ENCODE data around the gene ANKHD1.

ANKHD1 gene

GRCh38 chr5:140542972-140543371 lies 141.3 kb downstream of the ANKHD1 start:
- Mint-ChIP-seq H3K4me3 (no peak overlapping the region), H3K36me3 (ENCODE audit: insufficient read depth) (peaks cover 32% of the 10 kb centered on the region), H3K27ac (ENCODE audit: low read depth) (no peak overlapping the region), H3K9me3 (no peaks in the 10 kb centered on the region), H3K27me3 (no peaks in the 10 kb centered on the region), H3K4me1 (peaks cover 3% of the 10 kb centered on the region)
- ATAC-seq (replicated peaks; ENCODE audit: extremely low read depth, poor library complexity, severe bottlenecking): no peak
- no peak for DNase-seq (ENCODE audit: low spot score in 2 of 2)

- H3K27ac Mint-ChIP-seq (ENCODE audit: low read depth): no peak overlapping the region
- no peaks in the 10 kb centered on the region for H3K27me3 Mint-ChIP-seq
- no peak overlapping the region for H3K4me3 Mint-ChIP-seq
- peaks cover 28% of the 10 kb centered on the region for H3K36me3 Mint-ChIP-seq (ENCODE audit: insufficient read depth)
- DNase-seq (ENCODE audit: low spot score in 2 of 2): no peak
- H3K4me1 Mint-ChIP-seq: peaks cover 22% of the 10 kb centered on the region
- H3K9me3 Mint-ChIP-seq: no peaks in the 10 kb centered on the region
- no peak for ATAC-seq (replicated peaks; ENCODE audit: extremely low read depth, poor library complexity, severe bottlenecking)
Observed at GRCh38 chr5:140544986-140545385, 143.4 kb downstream of the ANKHD1 start.

GRCh38 chr5:140545606-140546005 lies 144.0 kb downstream of the ANKHD1 start:
- DNase-seq (ENCODE audit: low spot score in 2 of 2) (no peak), ATAC-seq (replicated peaks; ENCODE audit: extremely low read depth, poor library complexity, severe bottlenecking) (no peak)
- peaks cover 28% of the 10 kb centered on the region for H3K36me3 Mint-ChIP-seq (ENCODE audit: insufficient read depth)
- no peak overlapping the region for H3K4me3 Mint-ChIP-seq
- no peaks in the 10 kb centered on the region for H3K9me3 Mint-ChIP-seq
- peaks cover 23% of the 10 kb centered on the region for H3K4me1 Mint-ChIP-seq
- H3K27me3 Mint-ChIP-seq: no peaks in the 10 kb centered on the region
- H3K27ac Mint-ChIP-seq (ENCODE audit: low read depth): no peak overlapping the region

GRCh38 chr5:140546851-140547507 lies 145.3 kb downstream of the ANKHD1 start:
- H3K4me3 Mint-ChIP-seq: peak overlapping the region; percentile 66
- H3K9me3 Mint-ChIP-seq: no peaks in the 10 kb centered on the region
- ATAC-seq (replicated peaks; ENCODE audit: extremely low read depth, poor library complexity, severe bottlenecking): no peak
- peaks cover 23% of the 10 kb centered on the region for H3K4me1 Mint-ChIP-seq
- no peaks in the 10 kb centered on the region for H3K27me3 Mint-ChIP-seq
- peaks cover 26% of the 10 kb centered on the region for H3K36me3 Mint-ChIP-seq (ENCODE audit: insufficient read depth)
- DNase-seq (ENCODE audit: low spot score in 2 of 2): no peak
- peak overlapping the region; percentile 93 for H3K27ac Mint-ChIP-seq (ENCODE audit: low read depth)

GRCh38 chr5:140547508-140548299 lies 146.1 kb downstream of the ANKHD1 start, which contains the start of gene EIF4EBP3:
Gene EIF4EBP3, plus strand, starts transcription at chr5:140547662. Its CDS starts 76 bp downstream, at chr5:140547738.
- Mint-ChIP-seq H3K36me3 (ENCODE audit: insufficient read depth) (peaks cover 25% of the 10 kb centered on the region), H3K27ac (ENCODE audit: low read depth) (peak within 1 kb of the TSS; percentile 93), H3K9me3 (no peaks in the 10 kb centered on the region), H3K27me3 (no peaks in the 10 kb centered on the region), H3K4me1 (peaks cover 23% of the 10 kb centered on the region), H3K4me3 (peak within 1 kb of the TSS; percentile 66)
- ATAC-seq (replicated peaks; ENCODE audit: extremely low read depth, poor library complexity, severe bottlenecking) (peak; percentile 98), DNase-seq (ENCODE audit: low spot score in 2 of 2) (peak; percentile 75 to 77)

GRCh38 chr5:140548300-140548688 lies 146.7 kb downstream of the ANKHD1 start:
- H3K9me3 Mint-ChIP-seq: no peaks in the 10 kb centered on the region
- peak overlapping the region; percentile 66 for H3K4me3 Mint-ChIP-seq
- peaks cover 28% of the 10 kb centered on the region for H3K4me1 Mint-ChIP-seq
- ATAC-seq (replicated peaks; ENCODE audit: extremely low read depth, poor library complexity, severe bottlenecking): no peak
- no peaks in the 10 kb centered on the region for H3K27me3 Mint-ChIP-seq
- no peak for DNase-seq (ENCODE audit: low spot score in 2 of 2)
- H3K36me3 Mint-ChIP-seq (ENCODE audit: insufficient read depth): peaks cover 27% of the 10 kb centered on the region
- peak overlapping the region; percentile 93 for H3K27ac Mint-ChIP-seq (ENCODE audit: low read depth)

GRCh38 chr5:140548791-140549190 lies 147.2 kb downstream of the ANKHD1 start:
- no peaks in the 10 kb centered on the region for H3K9me3 Mint-ChIP-seq
- peaks cover 28% of the 10 kb centered on the region for H3K36me3 Mint-ChIP-seq (ENCODE audit: insufficient read depth)
- peak overlapping the region; percentile 66 for H3K4me3 Mint-ChIP-seq
- peak overlapping the region; percentile 93 for H3K27ac Mint-ChIP-seq (ENCODE audit: low read depth)
- H3K4me1 Mint-ChIP-seq: peaks cover 33% of the 10 kb centered on the region
- no peak for DNase-seq (ENCODE audit: low spot score in 2 of 2)
- H3K27me3 Mint-ChIP-seq: no peaks in the 10 kb centered on the region
- ATAC-seq (replicated peaks; ENCODE audit: extremely low read depth, poor library complexity, severe bottlenecking): no peak

GRCh38 chr5:140549237-140550144 lies 147.9 kb downstream of the ANKHD1 start:
- Mint-ChIP-seq H3K9me3 (no peaks in the 10 kb centered on the region), H3K4me3 (peak overlapping the region; percentile 66), H3K4me1 (peaks cover 40% of the 10 kb centered on the region), H3K27me3 (no peaks in the 10 kb centered on the region), H3K36me3 (ENCODE audit: insufficient read depth) (peaks cover 31% of the 10 kb centered on the region), H3K27ac (ENCODE audit: low read depth) (peak overlapping the region; percentile 93)
- DNase-seq (ENCODE audit: low spot score in 2 of 2) (no peak), ATAC-seq (replicated peaks; ENCODE audit: extremely low read depth, poor library complexity, severe bottlenecking) (no peak)

GRCh38 chr5:140550147-140551079 lies 148.8 kb downstream of the ANKHD1 start:
- peaks cover 50% of the 10 kb centered on the region for H3K4me1 Mint-ChIP-seq
- no peaks in the 10 kb centered on the region for H3K27me3 Mint-ChIP-seq
- no peaks in the 10 kb centered on the region for H3K9me3 Mint-ChIP-seq
- no peak overlapping the region for H3K4me3 Mint-ChIP-seq
- peaks cover 28% of the 10 kb centered on the region for H3K36me3 Mint-ChIP-seq (ENCODE audit: insufficient read depth)
- DNase-seq (ENCODE audit: low spot score in 2 of 2): no peak
- ATAC-seq (replicated peaks; ENCODE audit: extremely low read depth, poor library complexity, severe bottlenecking): no peak
- H3K27ac Mint-ChIP-seq (ENCODE audit: low read depth): peak overlapping the region; percentile 68

GRCh38 chr5:140551872-140552271 lies 150.2 kb downstream of the ANKHD1 start:
- ATAC-seq (replicated peaks; ENCODE audit: extremely low read depth, poor library complexity, severe bottlenecking) (no peak), DNase-seq (ENCODE audit: low spot score in 2 of 2) (no peak)
- peaks cover 63% of the 10 kb centered on the region for H3K4me1 Mint-ChIP-seq
- no peaks in the 10 kb centered on the region for H3K9me3 Mint-ChIP-seq
- no peaks in the 10 kb centered on the region for H3K27me3 Mint-ChIP-seq
- no peak overlapping the region for H3K27ac Mint-ChIP-seq (ENCODE audit: low read depth)
- H3K36me3 Mint-ChIP-seq (ENCODE audit: insufficient read depth): peaks cover 25% of the 10 kb centered on the region
- no peak overlapping the region for H3K4me3 Mint-ChIP-seq

- Mint-ChIP-seq H3K4me1 (peaks cover 68% of the 10 kb centered on the region), H3K36me3 (ENCODE audit: insufficient read depth) (peaks cover 31% of the 10 kb centered on the region), H3K9me3 (no peaks in the 10 kb centered on the region), H3K27ac (ENCODE audit: low read depth) (peak overlapping the region; percentile 25), H3K27me3 (no peaks in the 10 kb centered on the region), H3K4me3 (no peak overlapping the region)
- ATAC-seq (replicated peaks; ENCODE audit: extremely low read depth, poor library complexity, severe bottlenecking) (no peak), DNase-seq (ENCODE audit: low spot score in 2 of 2) (no peak)
Observed at GRCh38 chr5:140553657-140554056, 152.0 kb downstream of the ANKHD1 start.

Measured in central memory CD8-positive, alpha-beta T cell (primary cell).